B cell (primary cell): ENCODE results near the gene VENTX.

Source experiments
- EZH2 ChIP-seq: IDR thresholded peaks from 2 replicates; pipeline ENCODE4 v1.6.1; 2012; ENCODE audit warnings: borderline replicate concordance, low read depth, mild to moderate bottlenecking, moderate library complexity, low read length; ENCODE audit not compliant: insufficient read depth, poor library complexity, severe bottlenecking
- TF ChIP-seq, protein P1 (sequence below): fragments of 200-600 bp; IDR thresholded peaks from one replicate; pipeline ENCODE4 v1.8.0; 2022; ENCODE audit warnings: antibody characterized with exemption, mild to moderate bottlenecking

DNA sequence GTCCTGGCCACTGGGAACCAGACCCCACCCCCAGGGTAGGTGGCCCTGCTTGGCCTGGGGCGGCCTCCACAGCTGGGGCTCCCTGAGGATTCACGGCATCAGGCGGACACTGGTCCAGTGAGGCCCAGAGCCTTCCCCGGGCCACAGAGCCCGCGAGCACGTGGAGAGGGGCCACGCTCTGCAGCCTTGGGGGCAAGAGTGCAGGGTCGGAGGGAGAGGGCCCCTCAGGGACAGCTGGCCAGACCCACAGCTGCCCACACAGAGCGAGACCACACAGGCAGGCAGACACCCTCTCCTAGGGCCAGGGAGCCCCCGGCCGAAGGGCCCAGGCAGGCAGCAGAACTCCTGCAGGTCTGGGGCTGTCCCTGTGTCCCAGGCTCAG is 10.7 kb downstream of the VENTX start:
- TF ChIP-seq, protein P1, sequence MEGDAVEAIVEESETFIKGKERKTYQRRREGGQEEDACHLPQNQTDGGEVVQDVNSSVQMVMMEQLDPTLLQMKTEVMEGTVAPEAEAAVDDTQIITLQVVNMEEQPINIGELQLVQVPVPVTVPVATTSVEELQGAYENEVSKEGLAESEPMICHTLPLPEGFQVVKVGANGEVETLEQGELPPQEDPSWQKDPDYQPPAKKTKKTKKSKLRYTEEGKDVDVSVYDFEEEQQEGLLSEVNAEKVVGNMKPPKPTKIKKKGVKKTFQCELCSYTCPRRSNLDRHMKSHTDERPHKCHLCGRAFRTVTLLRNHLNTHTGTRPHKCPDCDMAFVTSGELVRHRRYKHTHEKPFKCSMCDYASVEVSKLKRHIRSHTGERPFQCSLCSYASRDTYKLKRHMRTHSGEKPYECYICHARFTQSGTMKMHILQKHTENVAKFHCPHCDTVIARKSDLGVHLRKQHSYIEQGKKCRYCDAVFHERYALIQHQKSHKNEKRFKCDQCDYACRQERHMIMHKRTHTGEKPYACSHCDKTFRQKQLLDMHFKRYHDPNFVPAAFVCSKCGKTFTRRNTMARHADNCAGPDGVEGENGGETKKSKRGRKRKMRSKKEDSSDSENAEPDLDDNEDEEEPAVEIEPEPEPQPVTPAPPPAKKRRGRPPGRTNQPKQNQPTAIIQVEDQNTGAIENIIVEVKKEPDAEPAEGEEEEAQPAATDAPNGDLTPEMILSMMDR = no peak
- no peak for TF ChIP-seq EZH2
